HG02970 (cell line): ENCODE results near the gene GIMAP7.

Experiments
- ATAC-seq: cut with Tn5 transposase; IDR thresholded peaks from one replicate; pipeline ENCODE4 v1.9.1; 2021; ENCODE audit warnings: mild to moderate bottlenecking, moderate library complexity, moderate number of reproducible peaks; ENCODE audit not compliant: unreplicated experiment, low FRiP score

GIMAP7 gene

GRCh38 chr7:150568714-150569113 is 54.0 kb downstream of the GIMAP7 start:
- no peak for ATAC-seq

GRCh38 chr7:150569245-150569955 is 54.7 kb downstream of the GIMAP7 start:
- no peak for ATAC-seq
